CD8-positive, alpha-beta memory T cell (primary cell): ENCODE measurements around the gene HELZ. TPM values are rescaled to one million over a fixed set of nuclear protein-coding genes. Genes with fewer than 3 reads are reported as not detected.
"Not testable (repeated sequence)": the region's sequence is repeated elsewhere in the genome, so short reads cannot be mapped to it uniquely, and the experiment has no call there.

ENCODE experiments used
- CTCF ChIA-PET: fragments of 350-600 bp; sonication (Branson Sonifier 250); formaldehyde crosslinking; loops from one replicate; lab custom pipeline; 2021; ENCODE audit warnings: antibody characterized with exemption; lab: Charles Lee
- POLR2A ChIA-PET: fragments of 350-600 bp; sonication (Branson Sonifier 250); formaldehyde crosslinking; loops from one replicate; lab custom pipeline; 2021; ENCODE audit warnings: antibody characterized with exemption; lab: Charles Lee
- DNase-seq, 5 donors: peaks; one replicate each; pipeline versions ENCODE4 v3.0.0 to v3.0.0-alpha.2; 2020 to 2022; ENCODE audit warnings: mixed read lengths in 1 of 5
- H3K27ac ChIP-seq: one replicate; pipeline ENCODE4 v1.7.0; 2013; ENCODE audit warnings: low read depth, mild to moderate bottlenecking, low read length, moderate library complexity
- H3K27me3 ChIP-seq: 2 replicates; pipeline ENCODE4 v1.7.0; 2013; ENCODE audit warnings: low read length, mild to moderate bottlenecking; ENCODE audit not compliant: insufficient read depth, poor library complexity, severe bottlenecking
- H3K36me3 ChIP-seq: 2 replicates; pipeline ENCODE4 v1.7.0; 2013; ENCODE audit warnings: mild to moderate bottlenecking, low read length, moderate library complexity; ENCODE audit not compliant: insufficient read depth
- H3K4me1 ChIP-seq: 2 replicates; pipeline ENCODE4 v1.7.0; 2013; ENCODE audit warnings: mild to moderate bottlenecking, low read length, moderate library complexity; ENCODE audit not compliant: insufficient read depth
- H3K4me3 ChIP-seq: 2 replicates; pipeline ENCODE4 v1.7.0; 2013; ENCODE audit warnings: mild to moderate bottlenecking, low read length
- H3K9me3 ChIP-seq: 2 replicates; pipeline ENCODE4 v1.7.0; 2013; ENCODE audit warnings: mild to moderate bottlenecking, low read length
- H3K27ac Mint-ChIP-seq, 8 donors: one replicate each; pipeline ENCODE4 v1.8.0; 2020 to 2021; ENCODE audit warnings: mixed read lengths in 8 of 8, mild to moderate bottlenecking in 6 of 8, inconsistent platforms in 3 of 8, moderate library complexity in 3 of 8
- H3K27me3 Mint-ChIP-seq, 2 donors: one replicate each; pipeline ENCODE4 v1.8.0; 2020 to 2021; ENCODE audit warnings: mixed read lengths in 2 of 2, mild to moderate bottlenecking in 1 of 2, moderate library complexity in 1 of 2
- H3K36me3 Mint-ChIP-seq, 3 donors: one replicate each; pipeline ENCODE4 v1.8.0; 2020 to 2021; ENCODE audit warnings: mixed read lengths in 3 of 3, inconsistent platforms in 1 of 3, mild to moderate bottlenecking in 1 of 3
- H3K4me1 Mint-ChIP-seq, 3 donors: one replicate each; pipeline ENCODE4 v1.8.0; 2020 to 2021; ENCODE audit warnings: mixed read lengths in 3 of 3, inconsistent platforms in 1 of 3, mild to moderate bottlenecking in 1 of 3
- H3K4me3 Mint-ChIP-seq, 7 donors: one replicate each; pipeline ENCODE4 v1.8.0; 2020 to 2021; ENCODE audit warnings: mixed read lengths in 7 of 7, mild to moderate bottlenecking in 6 of 7, moderate library complexity in 4 of 7, inconsistent platforms in 2 of 7
- H3K9me3 Mint-ChIP-seq, 5 donors: one replicate each; pipeline ENCODE4 v1.8.0; 2020 to 2022; ENCODE audit warnings: mixed read lengths in 5 of 5, mild to moderate bottlenecking in 3 of 5, moderate library complexity in 2 of 5, inconsistent platforms in 1 of 5
- polyA plus RNA-seq: library from polyadenylated mRNA; unstranded; fragments of 300-500 nt; fragmentation: Illumina TruSeq; gene quantifications from one replicate; pipeline ENCODE4 v1.2.3, GENCODE V29; 2021
- total RNA-seq, 2 experiments: library from RNA; stranded (reverse); gene quantifications; one replicate each; pipeline ENCODE4 v1.2.3, GENCODE V29; 2021

Gene HELZ
- total and polyA plus RNA-seq, 3 experiments from 2014 or later, result 56.4 to 85.0 (median 62.5) TPM

GRCh38 chr17:67107811-67108775, 136.9 kb downstream of the HELZ start:
- Histone ChIP-seq H3K4me3 (no peak overlapping the region), H3K9me3 (no peaks in the 10 kb centered on the region), H3K27ac (no peak overlapping the region), H3K36me3 (peaks cover 42% of the 10 kb centered on the region), H3K27me3 (no peaks in the 10 kb centered on the region), H3K4me1 (no peaks in the 10 kb centered on the region)
- Mint-ChIP-seq H3K4me3 (no peak overlapping the region), H3K9me3 (no peaks in the 10 kb centered on the region), H3K27me3 (no peaks in the 10 kb centered on the region), H3K27ac (no peak overlapping the region), H3K4me1 (peaks cover 27 to 43% (median 35%) of the 10 kb centered on the region in 3 donors), H3K36me3 (peaks cover 20 to 85% (median 43%) of the 10 kb centered on the region in 3 donors)
- ChIA-PET POLR2A (no interaction called here), CTCF (no interaction called here)
- no peak for DNase-seq

GRCh38 chr17:67107171-67107570, 137.8 kb downstream of the HELZ start:
- POLR2A ChIA-PET, result no interaction called here
- Mint-ChIP-seq H3K9me3 (no peaks in the 10 kb centered on the region), H3K27ac (peak overlapping the region in 2 of 8 donors; percentile 1 to 33), H3K4me3 (peak overlapping the region in 1 of 7 donors; percentile 9), H3K27me3 (no peaks in the 10 kb centered on the region), H3K4me1 (peaks cover 33 to 46% (median 44%) of the 10 kb centered on the region in 3 donors), H3K36me3 (peaks cover 17 to 81% (median 35%) of the 10 kb centered on the region in 3 donors)
- Histone ChIP-seq H3K9me3 (no peaks in the 10 kb centered on the region), H3K36me3 (peaks cover 36% of the 10 kb centered on the region), H3K4me1 (no peaks in the 10 kb centered on the region), H3K27me3 (no peaks in the 10 kb centered on the region), H3K4me3 (no peak overlapping the region), H3K27ac (no peak overlapping the region)
- DNase-seq, result no peak
- CTCF ChIA-PET, result no interaction called here

- H3K4me3 Mint-ChIP-seq, result peak overlapping the region in 1 of 7 donors; percentile 24
- ChIA-PET CTCF (no interaction called here), POLR2A (no interaction called here)
- no peaks in the 10 kb centered on the region for H3K9me3 ChIP-seq
- H3K36me3 Mint-ChIP-seq, result peaks cover 17 to 76% (median 25%) of the 10 kb centered on the region in 3 donors
- no peak overlapping the region for H3K4me3 ChIP-seq
- no peaks in the 10 kb centered on the region for H3K27me3 Mint-ChIP-seq
- H3K4me1 ChIP-seq, result no peaks in the 10 kb centered on the region
- H3K4me1 Mint-ChIP-seq, result peaks cover 48 to 60% (median 60%) of the 10 kb centered on the region in 3 donors
- DNase-seq, result no peak
- H3K36me3 ChIP-seq, result peaks cover 20% of the 10 kb centered on the region
- H3K9me3 Mint-ChIP-seq, result no peaks in the 10 kb centered on the region
- H3K27ac ChIP-seq, result no peak overlapping the region
- peak overlapping the region in 1 of 8 donors; percentile 73 for H3K27ac Mint-ChIP-seq
- H3K27me3 ChIP-seq, result no peaks in the 10 kb centered on the region
Observed at GRCh38 chr17:67105213-67105612, 139.8 kb downstream of the HELZ start.

GRCh38 chr17:67104641-67105040, 140.4 kb downstream of the HELZ start:
- H3K9me3 ChIP-seq, H3K4me3 ChIP-seq, H3K4me3 Mint-ChIP-seq, H3K27me3 Mint-ChIP-seq, DNase-seq, H3K27ac Mint-ChIP-seq, H3K27me3 ChIP-seq, CTCF ChIA-PET, H3K4me1 ChIP-seq, POLR2A ChIA-PET, H3K9me3 Mint-ChIP-seq, H3K27ac ChIP-seq: not testable (repeated sequence)
- H3K4me1 Mint-ChIP-seq, result peaks cover 53 to 66% (median 65%) of the 10 kb centered on the region in 3 donors
- H3K36me3 ChIP-seq, result peaks cover 20% of the 10 kb centered on the region
- H3K36me3 Mint-ChIP-seq, result peaks cover 17 to 74% (median 25%) of the 10 kb centered on the region in 3 donors

GRCh38 chr17:67098006-67098405, 147.0 kb downstream of the HELZ start:
- no peak for DNase-seq
- Mint-ChIP-seq H3K27ac (peak overlapping the region in 2 of 8 donors; percentile 5 to 8), H3K4me1 (peaks cover 66 to 88% (median 86%) of the 10 kb centered on the region in 3 donors), H3K36me3 (peaks cover 2 to 54% (median 13%) of the 10 kb centered on the region in 3 donors), H3K27me3 (no peaks in the 10 kb centered on the region), H3K9me3 (no peaks in the 10 kb centered on the region), H3K4me3 (peak overlapping the region in 1 of 7 donors; percentile 4)
- Histone ChIP-seq H3K36me3 (no peaks in the 10 kb centered on the region), H3K27ac (no peak overlapping the region), H3K9me3 (no peaks in the 10 kb centered on the region), H3K4me3 (no peak overlapping the region), H3K4me1 (no peaks in the 10 kb centered on the region), H3K27me3 (no peaks in the 10 kb centered on the region)
- ChIA-PET POLR2A (no interaction called here), CTCF (no interaction called here)

- Mint-ChIP-seq H3K36me3 (peaks cover 0 to 49% (median 19%) of the 10 kb centered on the region in 3 donors), H3K4me1 (peaks cover 64 to 88% (median 85%) of the 10 kb centered on the region in 3 donors), H3K9me3 (no peaks in the 10 kb centered on the region), H3K27ac (peak overlapping the region in 5 of 8 donors; percentile 0 to 72 (median 33)), H3K27me3 (no peaks in the 10 kb centered on the region), H3K4me3 (peak overlapping the region in 1 of 7 donors; percentile 10)
- Histone ChIP-seq H3K27me3 (no peaks in the 10 kb centered on the region), H3K36me3 (no peaks in the 10 kb centered on the region), H3K27ac (no peak overlapping the region), H3K4me3 (no peak overlapping the region), H3K4me1 (no peaks in the 10 kb centered on the region), H3K9me3 (no peaks in the 10 kb centered on the region)
- DNase-seq, result no peak
- ChIA-PET POLR2A (no interaction called here), CTCF (no interaction called here)
Observed at GRCh38 chr17:67096609-67097008, 148.4 kb downstream of the HELZ start.

- H3K36me3 Mint-ChIP-seq, result peaks cover 0 to 45% (median 19%) of the 10 kb centered on the region in 3 donors
- no peaks in the 10 kb centered on the region for H3K9me3 Mint-ChIP-seq
- POLR2A ChIA-PET, result no interaction called here
- Histone ChIP-seq H3K36me3 (no peaks in the 10 kb centered on the region), H3K27ac (no peak overlapping the region), H3K27me3 (no peaks in the 10 kb centered on the region), H3K4me1 (no peaks in the 10 kb centered on the region), H3K9me3 (no peaks in the 10 kb centered on the region), H3K4me3 (no peak overlapping the region)
- CTCF ChIA-PET, result no interaction called here
- H3K27me3 Mint-ChIP-seq, result no peaks in the 10 kb centered on the region
- H3K4me1 Mint-ChIP-seq, result peaks cover 58 to 85% (median 84%) of the 10 kb centered on the region in 3 donors
- H3K4me3 Mint-ChIP-seq, result no peak overlapping the region
- peak overlapping the region in 3 of 8 donors; percentile 2 to 59 (median 17) for H3K27ac Mint-ChIP-seq
- DNase-seq, result no peak
Observed at GRCh38 chr17:67095803-67096202, 149.2 kb downstream of the HELZ start.

GRCh38 chr17:67095291-67095690, 149.7 kb downstream of the HELZ start:
- Mint-ChIP-seq H3K27ac (peak overlapping the region in 4 of 8 donors; percentile 2 to 59 (median 22)), H3K4me1 (peaks cover 60 to 85% (median 85%) of the 10 kb centered on the region in 3 donors), H3K36me3 (peaks cover 0 to 46% (median 19%) of the 10 kb centered on the region in 3 donors)
- DNase-seq, H3K27me3 ChIP-seq, H3K9me3 Mint-ChIP-seq, H3K27me3 Mint-ChIP-seq, H3K4me3 Mint-ChIP-seq, H3K9me3 ChIP-seq, POLR2A ChIA-PET, H3K36me3 ChIP-seq, H3K27ac ChIP-seq, H3K4me1 ChIP-seq, CTCF ChIA-PET, H3K4me3 ChIP-seq: not testable (repeated sequence)
